Keratinocyte (primary cell): ENCODE measurements around the gene TSPYL1.

ENCODE experiments used
- EZH2 ChIP-seq: IDR thresholded peaks from one replicate; pipeline ENCODE4 v1.6.1; 2012; ENCODE audit warnings: inconsistent platforms, mild to moderate bottlenecking, low read length, moderate library complexity
- TF ChIP-seq, protein P1 (sequence below), 3 experiments: IDR thresholded peaks in 1 of 3; conservative IDR thresholded peaks in 1 of 3; optimal IDR thresholded peaks in 1 of 3; 2 replicates in 2 of 3; 3 replicates in 1 of 3; pipeline versions ENCODE3 to v1.5.1; 2011; ENCODE audit warnings: low read length in 3 of 3, mild to moderate bottlenecking in 3 of 3, moderate library complexity in 2 of 3, control low read depth in 1 of 3, inconsistent platforms in 1 of 3; ENCODE audit not compliant: insufficient read depth in 2 of 3; ENCODE audit errors: extremely low read depth in 1 of 3

GRCh38 chr6:116291701-116292396, 12.1 kb upstream of the TSPYL1 start:
- TF ChIP-seq, protein P1, sequence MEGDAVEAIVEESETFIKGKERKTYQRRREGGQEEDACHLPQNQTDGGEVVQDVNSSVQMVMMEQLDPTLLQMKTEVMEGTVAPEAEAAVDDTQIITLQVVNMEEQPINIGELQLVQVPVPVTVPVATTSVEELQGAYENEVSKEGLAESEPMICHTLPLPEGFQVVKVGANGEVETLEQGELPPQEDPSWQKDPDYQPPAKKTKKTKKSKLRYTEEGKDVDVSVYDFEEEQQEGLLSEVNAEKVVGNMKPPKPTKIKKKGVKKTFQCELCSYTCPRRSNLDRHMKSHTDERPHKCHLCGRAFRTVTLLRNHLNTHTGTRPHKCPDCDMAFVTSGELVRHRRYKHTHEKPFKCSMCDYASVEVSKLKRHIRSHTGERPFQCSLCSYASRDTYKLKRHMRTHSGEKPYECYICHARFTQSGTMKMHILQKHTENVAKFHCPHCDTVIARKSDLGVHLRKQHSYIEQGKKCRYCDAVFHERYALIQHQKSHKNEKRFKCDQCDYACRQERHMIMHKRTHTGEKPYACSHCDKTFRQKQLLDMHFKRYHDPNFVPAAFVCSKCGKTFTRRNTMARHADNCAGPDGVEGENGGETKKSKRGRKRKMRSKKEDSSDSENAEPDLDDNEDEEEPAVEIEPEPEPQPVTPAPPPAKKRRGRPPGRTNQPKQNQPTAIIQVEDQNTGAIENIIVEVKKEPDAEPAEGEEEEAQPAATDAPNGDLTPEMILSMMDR (optimal IDR thresholded peaks at IDR 0.05 in 1 of 3, IDR thresholded peaks at IDR 0.05 in 1 of 3, conservative IDR thresholded peaks at IDR 0.05 in 1 of 3; ENCODE audit: extremely low read depth in 1 of 3, insufficient read depth in 2 of 3, low read length in 3 of 3): no peak
- no peak for TF ChIP-seq EZH2
